IMR-90 (cell line): ENCODE measurements around the gene NGFR. TPM values are rescaled to one million over a fixed set of nuclear protein-coding genes. Genes with fewer than 3 reads are reported as not detected.

ENCODE experiments used
- ATAC-seq: fragments of 200-7000 bp; cut with Tn5 transposase; 2 replicates; pipeline ENCODE4 v1.9.1; 2020; ENCODE audit warnings: low read depth, mild to moderate bottlenecking, moderate library complexity
- BruUV-seq: library from RNA; stranded (reverse); fragments of 400-500 nt; replicated peaks from 2 replicates; lab custom pipeline; 2021; lab: Mats Ljungman, UMichigan
- CTCF ChIA-PET: fragments of 300-600 bp; formaldehyde crosslinking; extraction: SDS; loops from one replicate; lab custom pipeline; 2021; ENCODE audit warnings: antibody characterized with exemption; lab: Yijun Ruan, JAX
- POLR2A ChIA-PET: fragments of 300-600 bp; sonication (Branson Sonifier 250); formaldehyde crosslinking; loops from one replicate; lab custom pipeline; 2022; ENCODE audit warnings: antibody characterized with exemption; ENCODE audit not compliant: unreplicated experiment; lab: Charles Lee
- DNase-seq: peaks from one replicate; pipeline ENCODE4 v3.0.0; 2013
- H2AFZ ChIP-seq: replicated peaks from 2 replicates; pipeline ENCODE3; 2013; ENCODE audit warnings: low read length, mild to moderate bottlenecking; ENCODE audit not compliant: poor library complexity
- H2AK5ac ChIP-seq: 2 replicates; pipeline ENCODE4 v1.6.1; 2013; ENCODE audit warnings: low read depth, low read length, inconsistent platforms
- H2AK9ac ChIP-seq: replicated peaks from 2 replicates; pipeline ENCODE3; 2013; ENCODE audit warnings: mild to moderate bottlenecking, low read depth, low read length, moderate library complexity; ENCODE audit not compliant: poor library complexity
- H2BK120ac ChIP-seq: 2 replicates; pipeline ENCODE4 v1.6.1; 2013; ENCODE audit warnings: low read depth, low read length, inconsistent platforms
- H2BK15ac ChIP-seq: 3 replicates; pipeline ENCODE4 v1.6.1; 2013; ENCODE audit warnings: low read depth, low read length, inconsistent platforms
- H2BK20ac ChIP-seq: 2 replicates; pipeline ENCODE4 v1.6.1; 2013; ENCODE audit warnings: low read depth, mild to moderate bottlenecking, inconsistent platforms, low read length, moderate library complexity
- H2BK5ac ChIP-seq: 2 replicates; pipeline ENCODE4 v1.6.1; 2013; ENCODE audit warnings: mild to moderate bottlenecking, low read depth, low read length, inconsistent platforms; ENCODE audit not compliant: poor library complexity, severe bottlenecking
- H3K14ac ChIP-seq: replicated peaks from 2 replicates; pipeline ENCODE4 v1.6.1; 2013; ENCODE audit warnings: low read depth, low read length, inconsistent platforms
- H3K18ac ChIP-seq: 2 replicates; pipeline ENCODE4 v1.6.1; 2013; ENCODE audit warnings: low read depth, low read length, control low read depth
- H3K23ac ChIP-seq: 2 replicates; pipeline ENCODE4 v1.6.1; 2013; ENCODE audit warnings: low read depth, low read length, inconsistent platforms
- H3K27ac ChIP-seq: 2 replicates; pipeline ENCODE4 v1.5.1; 2013; ENCODE audit warnings: mild to moderate bottlenecking, control low read depth, low read length; ENCODE audit not compliant: insufficient read depth
- H3K27me3 ChIP-seq: 2 replicates; pipeline ENCODE4 v1.6.1; 2013; ENCODE audit warnings: low read length; ENCODE audit not compliant: control insufficient read depth, insufficient read depth
- H3K36me3 ChIP-seq: 2 replicates; pipeline ENCODE4 v1.6.1; 2013; ENCODE audit warnings: low read length, mixed read lengths; ENCODE audit not compliant: control insufficient read depth, insufficient read depth
- H3K4ac ChIP-seq: 2 replicates; pipeline ENCODE4 v1.6.1; 2013; ENCODE audit warnings: low read depth, low read length, inconsistent platforms
- H3K4me1 ChIP-seq: 2 replicates; pipeline ENCODE4 v1.6.1; 2013; ENCODE audit warnings: low read length, mixed read lengths; ENCODE audit not compliant: control insufficient read depth, insufficient read depth
- H3K4me2 ChIP-seq: 2 replicates; pipeline ENCODE4 v1.6.1; 2013; ENCODE audit warnings: low read depth, mild to moderate bottlenecking, control low read depth, low read length, moderate library complexity
- H3K4me3 ChIP-seq: 2 replicates; pipeline ENCODE4 v1.5.1; 2013; ENCODE audit warnings: low read depth, mild to moderate bottlenecking, control low read depth, low read length, moderate library complexity; ENCODE audit not compliant: insufficient read depth
- H3K56ac ChIP-seq: 2 replicates; pipeline ENCODE4 v1.6.1; 2013; ENCODE audit warnings: low read length, inconsistent platforms; ENCODE audit not compliant: insufficient read depth; ENCODE audit errors: extremely low read depth
- H3K79me1 ChIP-seq, 2 experiments: 2 replicates each; pipeline ENCODE4 v1.6.1; 2013; ENCODE audit warnings: low read length in 2 of 2, inconsistent platforms in 1 of 2, low read depth in 1 of 2
- H3K9ac ChIP-seq: 2 replicates; pipeline ENCODE4 v1.6.1; 2013; ENCODE audit warnings: low read depth, low read length, control low read depth
- H3K9me1 ChIP-seq: 2 replicates; pipeline ENCODE4 v1.6.1; 2013; ENCODE audit warnings: low read length, inconsistent platforms; ENCODE audit not compliant: insufficient read depth
- H3K9me3 ChIP-seq: 2 replicates; pipeline ENCODE4 v1.6.1; 2013; ENCODE audit warnings: low read length; ENCODE audit not compliant: control insufficient read depth, insufficient read depth
- H4K20me1 ChIP-seq: 2 replicates; pipeline ENCODE4 v1.6.1; 2013; ENCODE audit warnings: low read length, inconsistent platforms; ENCODE audit not compliant: insufficient read depth
- H4K5ac ChIP-seq: 2 replicates; pipeline ENCODE4 v1.6.1; 2013; ENCODE audit warnings: mild to moderate bottlenecking, low read depth, low read length, control low read depth
- H4K8ac ChIP-seq, 2 experiments: 2 replicates each; pipeline ENCODE4 v1.6.1; 2013; ENCODE audit warnings: low read depth in 2 of 2, low read length in 2 of 2, control low read depth in 1 of 2, inconsistent platforms in 1 of 2
- H4K91ac ChIP-seq: 2 replicates; pipeline ENCODE4 v1.6.1; 2013; ENCODE audit warnings: low read depth, low read length, inconsistent platforms; ENCODE audit not compliant: insufficient read depth
- BHLHE40 ChIP-seq: fragments of 150-350 bp; IDR thresholded peaks from 2 replicates; pipeline ENCODE4 v1.6.1; 2016; ENCODE audit warnings: mild to moderate bottlenecking, low read depth, low read length
- CEBPB ChIP-seq: IDR thresholded peaks from 2 replicates; pipeline ENCODE4 v1.6.1; 2012; ENCODE audit warnings: low read depth, low read length, improper control_type of control experiment
- POLR2A ChIP-seq: IDR thresholded peaks from 2 replicates; pipeline ENCODE4 v1.6.1; 2012; ENCODE audit warnings: mild to moderate bottlenecking, low read depth, low read length
- RAD21 ChIP-seq: IDR thresholded peaks from 2 replicates; pipeline ENCODE4 v1.6.1; 2012; ENCODE audit warnings: low read length, improper control_type of control experiment
- RFX5 ChIP-seq: IDR thresholded peaks from 2 replicates; pipeline ENCODE4 v1.8.0; 2012; ENCODE audit warnings: low read depth, mild to moderate bottlenecking, low read length, moderate library complexity
- SMC3 ChIP-seq: fragments of 150-350 bp; IDR thresholded peaks from 2 replicates; pipeline ENCODE4 v1.6.1; 2016; ENCODE audit warnings: low read depth, mild to moderate bottlenecking, antibody characterized with exemption, low read length, moderate library complexity
- WGBS, 2 experiments: methylation state at CpG; one replicate each; pipeline versions ENCODE4 v1.1.5 to v1.1.7; 2013; ENCODE audit warnings: missing lambda C conversion rate in 2 of 2; ENCODE audit not compliant: insufficient read length in 1 of 2; ENCODE audit errors: extremely low coverage in 2 of 2; 5-methylcytosine and 5-hydroxymethylcytosine counted together
- dilution Hi-C: fragments of 300-500 bp; cut with HindIII; formaldehyde crosslinking; loops from one replicate; pipeline ENCODE4 v1.14.3; 2018; ENCODE audit warnings: low sequenced_read_pairs; ENCODE audit not compliant: unreplicated experiment
- in situ Hi-C: fragments of 300-500 bp; cut with MboI; formaldehyde crosslinking; loops from 3 replicates; pipeline ENCODE4 v1.14.3; 2019; ENCODE audit warnings: low sequenced_read_pairs, inconsistent platforms, mixed read lengths
- intact Hi-C: fragments of 100-400 bp; cut with micrococcal nuclease; formaldehyde crosslinking; loops from 2 replicates; pipeline ENCODE4 v1.10.0; 2022
- polyA plus RNA-seq, 3 experiments: library from polyadenylated mRNA; depleted of rRNA; stranded (reverse); fragments of >200 nt; gene quantifications; 2 replicates each; pipeline ENCODE4 v1.2.3, GENCODE V29; 2012; ENCODE audit warnings: low replicate concordance in 1 of 3
- total RNA-seq: library from RNA; depleted of rRNA; stranded (reverse); fragments of >200 nt; gene quantifications from 2 replicates; pipeline ENCODE4 v1.2.3, GENCODE V29; 2012
- TF ChIP-seq, protein P1 (sequence below): fragments of 150-350 bp; IDR thresholded peaks from 2 replicates; pipeline ENCODE4 v1.6.1; 2017; ENCODE audit warnings: mild to moderate bottlenecking, antibody characterized with exemption, low read length, low read depth

The NGFR gene
- total and polyA plus RNA-seq, 2 of the 4 experiments (the other 2 are of a cell fraction), result 0.15 to 0.18 TPM

DNA sequence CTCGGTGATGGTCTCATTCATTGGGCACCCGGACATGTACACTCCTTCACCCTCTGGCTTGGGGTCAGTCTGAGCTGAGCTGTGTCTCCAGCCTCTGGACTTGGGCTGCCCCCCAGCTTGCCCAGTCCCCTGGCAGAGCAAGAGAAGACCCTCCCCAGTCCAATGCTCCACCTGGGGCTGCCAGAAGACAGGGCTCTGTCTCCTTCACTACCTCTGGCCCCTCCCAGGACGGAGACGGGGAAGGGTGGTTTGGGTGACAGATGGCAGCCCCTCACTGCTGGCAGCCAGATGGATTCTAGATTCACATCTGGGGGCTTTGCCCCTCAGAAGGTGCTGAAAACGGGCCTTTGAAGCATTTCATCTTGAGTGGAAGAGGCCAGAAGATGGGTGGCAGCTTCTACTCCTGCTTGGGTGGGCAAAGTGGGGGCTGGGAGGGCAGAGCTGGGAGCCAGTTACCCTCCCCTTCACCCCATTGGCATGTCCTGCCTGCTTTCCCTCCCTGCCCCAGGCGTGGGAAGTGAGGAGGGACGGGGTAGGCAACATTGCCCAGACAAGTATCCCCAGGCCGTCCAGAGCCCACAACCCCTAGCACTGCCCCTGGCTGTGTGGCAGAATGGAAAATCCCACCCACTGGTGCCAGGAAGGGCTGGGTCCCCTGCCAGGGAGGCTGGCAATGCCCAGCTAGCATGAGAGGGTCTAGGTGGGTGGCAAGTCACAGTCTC is 13.9 kb downstream of the NGFR start:
- intact Hi-C loops (no loop called here), dilution Hi-C loops (no loop called here), in situ Hi-C loops (no loop called here)
- Histone ChIP-seq H3K27me3 (peaks cover 66% of the 10 kb centered on the region), H3K23ac (no peak overlapping the region), H3K14ac (no peak overlapping the region), H3K56ac (no peak overlapping the region), H3K9ac (no peak overlapping the region), H3K9me3 (no peaks in the 10 kb centered on the region), H3K4me3 (no peak overlapping the region), H3K18ac (no peak overlapping the region), H4K91ac (no peak overlapping the region), H2BK15ac (no peak overlapping the region), H3K36me3 (no peaks in the 10 kb centered on the region), H2AK5ac (no peak overlapping the region), H3K4ac (no peak overlapping the region), H2BK20ac (no peak overlapping the region), H4K5ac (no peak overlapping the region), H3K9me1 (no peaks in the 10 kb centered on the region), H4K8ac (no peak overlapping the region), H2AK9ac (no peak overlapping the region), H3K27ac (no peak overlapping the region), H2BK5ac (no peak overlapping the region), H3K4me2 (no peak overlapping the region), H2AFZ (no peak overlapping the region), H3K4me1 (0 out of 2 replicates have a peak, but pooled peaks cover 2% of the 10 kb centered on the region), H4K20me1 (no peaks in the 10 kb centered on the region; the same call in 1 of the 2 replicates), H2BK120ac (no peak overlapping the region), H3K79me1 (no peaks in the 10 kb centered on the region)
- ATAC-seq, result no peak
- ChIA-PET CTCF (no interaction called here), POLR2A (no interaction called here)
- no peak for TF ChIP-seq RFX5
- TF ChIP-seq CEBPB, result no peak
- TF ChIP-seq SMC3, result no peak
- no peak for TF ChIP-seq BHLHE40
- no peak for TF ChIP-seq RAD21
- no peak for TF ChIP-seq POLR2A
- TF ChIP-seq, protein P1, sequence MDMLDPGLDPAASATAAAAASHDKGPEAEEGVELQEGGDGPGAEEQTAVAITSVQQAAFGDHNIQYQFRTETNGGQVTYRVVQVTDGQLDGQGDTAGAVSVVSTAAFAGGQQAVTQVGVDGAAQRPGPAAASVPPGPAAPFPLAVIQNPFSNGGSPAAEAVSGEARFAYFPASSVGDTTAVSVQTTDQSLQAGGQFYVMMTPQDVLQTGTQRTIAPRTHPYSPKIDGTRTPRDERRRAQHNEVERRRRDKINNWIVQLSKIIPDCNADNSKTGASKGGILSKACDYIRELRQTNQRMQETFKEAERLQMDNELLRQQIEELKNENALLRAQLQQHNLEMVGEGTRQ, result no peak
- DNase-seq, result no peak
- 33% methylated on average over 1 of the region's 8 CpGs; no CpG with 5 or more reads in 1 of the 2 experiments for WGBS, 2 experiments
- no TSS peak for BruUV-seq
